CD4-positive, alpha-beta T cell treated with Interleukin-4 for 4 hours (primary cell): Measurements from ENCODE around the gene DCHS2.
"Not testable (repeated sequence)": the region's sequence is repeated elsewhere in the genome, so short reads cannot be mapped to it uniquely, and the experiment has no call there.

Source experiments
- DNase-seq: peaks from one replicate; pipeline ENCODE4 v3.0.0-alpha.2; 2020

DCHS2 gene

GRCh38 chr4:154310578-154310977, 181.0 kb downstream of the DCHS2 start:
- DNase-seq = no peak

GRCh38 chr4:154308207-154308606, 183.4 kb downstream of the DCHS2 start:
- DNase-seq = no peak

DNA sequence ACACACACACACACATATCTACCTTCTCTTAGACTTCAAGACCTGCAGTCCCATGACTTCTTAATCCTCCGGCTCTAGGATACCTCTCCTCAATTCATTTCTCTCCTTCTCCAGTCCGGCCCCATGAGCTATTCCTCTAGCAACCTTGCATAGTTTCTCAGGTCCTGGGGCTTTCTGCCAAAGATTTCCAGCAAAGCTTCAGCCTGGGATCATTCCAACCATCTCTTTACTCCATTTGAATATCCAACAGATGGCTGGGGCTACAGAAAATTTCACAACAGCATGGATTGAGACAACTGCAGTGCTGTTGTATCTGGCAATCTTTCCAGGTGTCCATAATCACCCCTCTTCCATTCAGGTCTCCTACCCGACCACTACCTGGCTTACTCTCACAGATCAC, 184.1 kb downstream of the DCHS2 start:
- DNase-seq = no peak

DNA sequence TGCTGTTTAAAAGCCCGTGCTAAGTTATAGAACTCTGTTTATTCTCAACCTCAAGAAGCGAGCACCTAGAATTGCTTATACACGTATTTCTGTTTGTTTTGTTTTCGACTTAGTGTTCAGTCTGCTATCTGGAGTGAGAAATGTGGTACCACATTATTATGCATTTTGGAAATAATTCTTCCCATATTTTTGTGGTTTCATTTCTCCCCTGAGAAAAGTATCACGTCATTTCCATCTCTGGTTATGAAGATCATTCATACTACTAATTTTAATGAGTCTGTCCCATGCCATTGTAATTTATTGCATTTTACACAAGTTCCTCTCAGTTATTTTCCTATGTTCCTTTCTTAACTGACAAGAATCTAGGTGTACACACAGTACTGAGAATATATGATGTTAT, 186.0 kb downstream of the DCHS2 start:
- no peak for DNase-seq

- DNase-seq = no peak
Measured at GRCh38 chr4:154304679-154305078, 186.9 kb downstream of the DCHS2 start.

GRCh38 chr4:154294652-154295350, 196.8 kb downstream of the DCHS2 start:
- DNase-seq = no peak

DNA sequence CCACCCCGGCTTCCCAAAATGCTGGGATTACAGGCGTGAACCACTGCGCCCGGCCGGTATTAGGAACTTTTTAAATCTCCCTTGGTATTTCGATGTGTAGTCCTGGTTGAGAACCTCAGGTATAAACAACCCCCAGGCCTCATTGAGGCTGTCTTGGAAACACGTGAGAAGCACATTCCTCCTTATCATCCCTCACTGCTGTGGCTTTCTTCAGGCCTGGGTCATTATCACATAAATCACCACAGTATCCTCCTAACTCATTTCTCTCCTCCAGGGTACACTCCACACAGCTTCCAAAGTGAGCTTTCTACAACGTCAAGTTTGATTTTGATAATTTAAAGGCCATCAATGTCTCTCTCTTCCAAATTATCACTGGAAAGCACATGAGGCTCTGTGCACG, 198.2 kb downstream of the DCHS2 start:
- DNase-seq = no peak

DNA sequence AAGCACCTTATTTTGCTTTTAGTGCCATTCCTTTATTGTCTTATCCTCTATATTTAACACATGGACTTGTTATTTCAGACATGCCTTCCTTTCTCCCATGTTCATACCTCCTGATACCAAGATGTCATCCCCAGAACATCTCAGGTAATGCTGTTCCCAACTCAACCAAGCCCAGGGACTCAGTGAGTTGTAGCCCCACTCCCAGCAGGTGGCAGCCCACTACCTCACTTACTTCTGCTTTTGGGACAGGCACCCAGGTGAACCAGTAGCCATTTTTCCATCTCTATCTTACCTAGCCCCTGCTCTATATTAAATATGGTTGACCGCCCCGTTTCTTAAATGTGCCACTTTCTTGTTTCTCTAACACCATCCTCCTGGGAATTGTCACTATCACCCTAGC, 199.0 kb downstream of the DCHS2 start:
- DNase-seq = no peak

- no peak for DNase-seq
Measured at GRCh38 chr4:154277172-154277571, 214.4 kb downstream of the DCHS2 start.

DNA sequence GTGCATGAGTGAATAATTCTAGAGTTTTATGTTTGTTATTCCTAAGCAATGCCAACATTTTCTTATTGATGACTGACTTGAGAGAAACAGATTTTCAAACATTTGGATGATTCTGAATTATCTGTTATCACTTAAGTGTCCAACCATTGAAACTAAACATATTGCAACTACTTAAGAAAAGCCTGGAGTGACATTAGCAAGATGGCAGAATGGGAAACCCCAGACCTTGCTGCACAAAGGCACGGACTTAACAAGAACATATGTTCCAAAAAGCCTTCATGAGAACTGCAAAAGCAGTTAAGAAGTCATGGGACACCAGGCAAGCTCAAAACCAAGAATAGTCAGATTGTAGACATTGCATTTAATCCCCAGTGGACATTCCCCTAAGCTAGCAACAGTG, 215.1 kb downstream of the DCHS2 start:
- no peak for DNase-seq

GRCh38 chr4:154254999-154255398, 236.6 kb downstream of the DCHS2 start:
- DNase-seq = no peak

- no peak for DNase-seq
Measured at GRCh38 chr4:154234576-154234975, 257.0 kb downstream of the DCHS2 start.

- no peak for DNase-seq
Measured at GRCh38 chr4:154231806-154232478, 259.7 kb downstream of the DCHS2 start.

DNA sequence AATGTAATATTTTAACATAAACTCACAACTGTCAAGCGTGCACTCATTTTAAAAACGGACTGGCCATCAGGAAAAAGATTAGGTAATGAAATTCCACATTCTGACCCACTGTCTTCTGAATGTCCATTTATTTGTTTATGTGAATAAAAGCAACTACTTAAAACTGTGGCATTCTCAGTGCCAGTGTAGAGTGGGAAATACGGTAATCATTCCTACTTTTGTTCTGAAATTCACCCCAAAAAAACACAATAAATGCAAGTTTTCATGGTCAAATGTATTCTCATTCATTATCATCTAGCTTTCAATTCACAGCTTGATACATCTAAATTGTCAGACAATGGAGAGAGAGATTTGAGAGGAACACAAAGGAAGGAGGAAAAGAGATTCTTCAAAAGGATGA, 260.9 kb downstream of the DCHS2 start:
- DNase-seq = no peak

DNA sequence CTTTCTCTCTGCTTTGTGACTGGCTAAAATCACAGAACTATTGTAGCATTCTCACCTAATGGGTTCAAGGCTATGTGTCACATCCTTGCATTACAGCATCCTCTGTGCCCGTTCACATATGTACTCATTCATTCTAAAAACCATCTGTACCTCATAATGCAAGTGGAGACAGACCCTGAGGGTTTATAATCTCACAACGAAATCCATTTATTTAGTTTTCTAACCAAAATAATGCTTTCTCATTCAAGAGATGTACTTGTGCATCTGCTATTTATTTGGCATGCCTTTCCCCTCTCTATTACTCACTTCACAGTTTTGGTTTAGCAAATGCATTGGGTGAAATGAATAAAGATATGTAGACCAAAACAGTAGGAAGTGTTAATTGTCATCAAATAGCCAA, 261.5 kb downstream of the DCHS2 start:
- no peak for DNase-seq

DNA sequence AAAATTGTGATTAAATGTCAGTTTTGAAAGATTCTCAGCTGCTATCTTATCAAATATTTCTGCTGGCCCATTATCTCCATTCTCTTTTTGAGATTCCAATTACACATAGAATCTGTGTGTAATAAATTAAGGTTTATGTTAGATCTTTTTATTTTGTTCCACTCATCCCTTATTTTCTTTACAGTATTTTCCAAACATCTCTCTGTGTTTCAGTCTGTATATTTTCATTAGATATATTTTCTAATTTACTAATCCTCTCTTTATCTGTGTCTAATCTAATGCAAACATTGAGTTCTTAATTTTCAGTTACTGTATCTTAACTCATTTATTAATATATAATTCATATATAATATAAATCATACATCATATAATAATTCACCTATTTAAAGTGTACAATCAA, 268.7 kb downstream of the DCHS2 start:
- no peak for DNase-seq

- DNase-seq = no peak
Measured at GRCh38 chr4:154218051-154218450, 273.5 kb downstream of the DCHS2 start.

GRCh38 chr4:154217384-154217783, 274.2 kb downstream of the DCHS2 start:
- not testable (repeated sequence) for DNase-seq

DNA sequence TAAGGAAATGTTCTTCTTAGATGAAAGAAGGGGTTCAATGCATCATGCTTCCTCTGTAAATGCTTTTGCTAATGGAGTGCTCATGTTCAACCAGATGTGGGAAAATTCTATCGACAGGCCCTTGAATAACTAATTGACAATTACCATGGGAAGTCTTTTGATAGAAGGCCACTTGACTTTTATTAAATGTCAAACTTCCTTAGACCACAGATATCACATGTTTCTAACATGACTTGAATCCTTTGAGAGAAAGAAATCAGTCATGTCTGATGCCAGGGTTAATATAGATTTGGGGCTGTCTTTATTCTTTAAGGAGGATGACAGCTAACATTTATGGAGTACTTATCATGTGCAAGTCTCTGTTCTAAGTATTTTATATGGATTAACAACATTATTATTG, 280.1 kb downstream of the DCHS2 start:
- DNase-seq = no peak

DNA sequence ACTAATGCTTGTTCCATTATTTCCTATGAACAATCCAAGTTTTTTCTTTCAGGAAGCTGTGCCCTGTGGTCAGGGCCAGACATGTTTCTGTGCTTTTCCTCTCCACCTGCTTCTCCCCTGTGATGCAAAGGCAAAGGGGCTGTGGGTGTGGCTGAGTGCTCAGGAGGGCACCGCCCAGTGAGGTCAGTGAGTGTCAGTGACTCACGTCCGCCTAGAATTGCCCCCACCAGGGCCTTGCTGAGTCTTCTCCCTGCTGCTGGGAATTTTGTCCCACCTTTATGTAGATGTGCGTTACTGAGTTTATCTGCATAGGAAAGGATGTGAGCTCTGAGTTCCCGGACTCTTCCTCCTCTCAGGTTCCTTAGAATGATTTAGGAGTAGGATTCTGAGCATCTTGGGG, 283.2 kb downstream of the DCHS2 start:
- no peak for DNase-seq

DNA sequence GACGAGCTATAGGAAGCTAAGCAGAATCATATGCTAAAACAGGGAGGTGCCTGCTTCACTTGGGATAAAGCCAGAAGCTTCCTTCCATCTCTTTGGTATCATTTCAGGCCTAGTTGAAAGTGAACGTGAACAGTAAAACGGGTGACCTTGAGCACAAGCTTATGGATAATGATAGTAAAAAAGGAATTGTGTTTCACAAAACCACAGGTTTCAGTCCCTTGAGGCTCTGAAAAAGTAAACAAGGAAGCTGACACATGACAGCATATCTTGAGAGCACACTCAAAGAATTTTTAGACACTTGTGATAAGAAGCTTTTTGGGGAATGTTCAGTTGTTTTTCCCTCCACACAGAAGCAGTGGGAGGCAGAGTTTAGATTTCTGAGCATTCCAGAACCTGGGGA, 286.1 kb downstream of the DCHS2 start:
- DNase-seq = no peak

DNA sequence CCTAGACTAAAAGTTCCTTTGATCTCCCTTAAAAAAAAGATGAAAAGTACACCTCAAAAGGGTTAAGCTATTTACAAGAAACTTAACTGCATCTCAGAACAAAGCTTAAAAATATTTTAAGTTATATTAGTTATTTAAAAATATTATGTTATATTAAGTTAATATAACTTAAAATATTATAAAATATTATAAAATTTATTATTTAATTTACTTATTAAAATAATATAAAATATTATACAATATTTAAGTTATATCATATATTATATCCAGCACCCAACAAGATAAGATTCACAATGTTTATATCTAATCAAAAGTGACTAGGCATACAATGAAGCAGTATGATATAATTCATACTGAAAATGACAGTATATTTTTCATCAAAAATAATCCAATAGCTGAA, 296.9 kb downstream of the DCHS2 start:
- DNase-seq = no peak

- DNase-seq = no peak
Measured at GRCh38 chr4:154192585-154192984, 299.0 kb downstream of the DCHS2 start.

GRCh38 chr4:154189346-154189745, 302.3 kb downstream of the DCHS2 start:
- DNase-seq = no peak

GRCh38 chr4:154186888-154187287, 304.7 kb downstream of the DCHS2 start:
- DNase-seq = no peak
